Anterior cingulate cortex (tissue), 58 donors: ENCODE data around the gene LAMP1.
"Not testable (repeated sequence)": the region's sequence is repeated elsewhere in the genome, so short reads cannot be mapped to it uniquely, and the experiment has no call there.

Experiments used
- DNase-seq, 58 donors: peaks; one replicate each; lab custom pipeline; 2025; lab: John Stamatoyannopoulos, UW

LAMP1 gene

GRCh38 chr13:113295776-113296175 is 1.3 kb upstream of the LAMP1 start:
- DNase-seq: no peak

GRCh38 chr13:113297370-113298042 is 467 bp downstream of the LAMP1 start:
- DNase-seq: peak in 9 of 58 donors; percentile 30 to 60 (median 50)

GRCh38 chr13:113298043-113298945 is 1.3 kb downstream of the LAMP1 start:
- DNase-seq: no peak

- DNase-seq: no peak
Observed at GRCh38 chr13:113299951-113300350, 2.9 kb downstream of the LAMP1 start.

GRCh38 chr13:113302986-113303385 is 5.9 kb downstream of the LAMP1 start:
- DNase-seq: no peak

GRCh38 chr13:113304121-113304520 is 7.1 kb downstream of the LAMP1 start:
- DNase-seq: no peak

- no peak for DNase-seq
Observed at GRCh38 chr13:113305208-113305607, 8.2 kb downstream of the LAMP1 start.

GRCh38 chr13:113307491-113307890 is 10.5 kb downstream of the LAMP1 start:
- DNase-seq: no peak

- DNase-seq: no peak
Observed at GRCh38 chr13:113309473-113309872, 12.4 kb downstream of the LAMP1 start.

- not testable (repeated sequence) for DNase-seq
Observed at GRCh38 chr13:113314112-113314511, 17.1 kb downstream of the LAMP1 start.

- DNase-seq: not testable (repeated sequence)
Observed at GRCh38 chr13:113314895-113315470, 17.9 kb downstream of the LAMP1 start.

GRCh38 chr13:113315992-113316391 is 19.0 kb downstream of the LAMP1 start:
- DNase-seq: no peak

- DNase-seq: no peak
Observed at GRCh38 chr13:113317031-113317430, 20.0 kb downstream of the LAMP1 start.

- no peak for DNase-seq
Observed at GRCh38 chr13:113318956-113319355, 21.9 kb downstream of the LAMP1 start.

GRCh38 chr13:113319371-113319770 is 22.3 kb downstream of the LAMP1 start:
- no peak for DNase-seq

GRCh38 chr13:113320226-113320875 is 23.3 kb downstream of the LAMP1 start:
- no peak for DNase-seq

GRCh38 chr13:113321546-113321945 is 24.5 kb downstream of the LAMP1 start:
- no peak for DNase-seq

GRCh38 chr13:113322043-113322461 is 25.0 kb downstream of the LAMP1 start:
- DNase-seq: no peak

GRCh38 chr13:113322890-113323651 is 26.0 kb downstream of the LAMP1 start:
- DNase-seq: no peak

GRCh38 chr13:113323869-113324268 is 26.8 kb downstream of the LAMP1 start:
- no peak for DNase-seq
